Measurements from ENCODE around the gene NKX2-3.

NKX2-3 gene

GRCh38 chr10:99583687-99584086 lies 50.9 kb downstream of the NKX2-3 start:
- DNase-seq (ENCODE audit: low spot score): no peak
